ENCODE data around the gene TNNT2. TPM values are rescaled to one million over a fixed set of nuclear protein-coding genes. Genes with fewer than 3 reads are reported as not detected.

Gene TNNT2
- total and polyA plus RNA-seq, 2 donors from 2014 or later, result 2.1 to 117 TPM

- H3K9me3 ChIP-seq (ENCODE audit: control insufficient read depth in 2 of 3, insufficient read depth in 1 of 3, low read length in 3 of 3), result no peaks in the 10 kb centered on the region
- H3K9ac ChIP-seq (ENCODE audit: low read length in 3 of 3), result no peak overlapping the region
- H3K27ac ChIP-seq (ENCODE audit: low read depth in 2 of 2, low read length in 2 of 2), result no peak overlapping the region
- H3K36me3 ChIP-seq (ENCODE audit: control insufficient read depth in 2 of 3, insufficient read depth in 3 of 3, low read length in 3 of 3), result no peaks in the 10 kb centered on the region
- no peaks in the 10 kb centered on the region for H3K27me3 ChIP-seq (ENCODE audit: control insufficient read depth, insufficient read depth, low read length)
- H3K4me1 ChIP-seq (ENCODE audit: control insufficient read depth in 2 of 3, insufficient read depth in 2 of 3, low read depth in 1 of 3, low read length in 3 of 3), result peaks cover 0 to 3% (median 0%) of the 10 kb centered on the region in 3 donors
- TF ChIP-seq CTCF (IDR thresholded peaks at IDR 0.05; ENCODE audit: borderline replicate concordance, extremely low read depth, insufficient read depth), result no peak
- H3K4me3 ChIP-seq (ENCODE audit: low read length in 3 of 3), result no peak overlapping the region
- intact Hi-C loops (cut with DNase I), result no loop called here
- FAIRE-seq, result no peak
- DNase-seq, result peak in 2 of 5 donors; percentile 37
These were observed 18.2 kb downstream of the TNNT2 start for GRCh38 chr1:201359031-201359872.

GRCh38 chr1:201358596-201358995 is 18.9 kb downstream of the TNNT2 start:
- H3K36me3 ChIP-seq (ENCODE audit: control insufficient read depth in 2 of 3, insufficient read depth in 3 of 3, low read length in 3 of 3), result no peaks in the 10 kb centered on the region
- H3K4me1 ChIP-seq (ENCODE audit: control insufficient read depth in 2 of 3, insufficient read depth in 2 of 3, low read depth in 1 of 3, low read length in 3 of 3), result peaks cover 0 to 3% (median 0%) of the 10 kb centered on the region in 3 donors
- H3K4me3 ChIP-seq (ENCODE audit: low read length in 3 of 3), result no peak overlapping the region
- intact Hi-C loops (cut with DNase I), result no loop called here
- H3K27me3 ChIP-seq (ENCODE audit: control insufficient read depth, insufficient read depth, low read length), result no peaks in the 10 kb centered on the region
- FAIRE-seq, result no peak
- H3K27ac ChIP-seq (ENCODE audit: low read depth in 2 of 2, low read length in 2 of 2), result no peak overlapping the region
- no peak for TF ChIP-seq CTCF (IDR thresholded peaks at IDR 0.05; ENCODE audit: borderline replicate concordance, extremely low read depth, insufficient read depth)
- DNase-seq, result peak in 2 of 5 donors; percentile 21 to 31
- no peak overlapping the region for H3K9ac ChIP-seq (ENCODE audit: low read length in 3 of 3)
- H3K9me3 ChIP-seq (ENCODE audit: control insufficient read depth in 2 of 3, insufficient read depth in 1 of 3, low read length in 3 of 3), result no peaks in the 10 kb centered on the region

GRCh38 chr1:201357636-201358348 is 19.7 kb downstream of the TNNT2 start:
- H3K4me3 ChIP-seq (ENCODE audit: low read length in 3 of 3), result no peak overlapping the region
- no peak for TF ChIP-seq CTCF (IDR thresholded peaks at IDR 0.05; ENCODE audit: borderline replicate concordance, extremely low read depth, insufficient read depth)
- H3K27ac ChIP-seq (ENCODE audit: low read depth in 2 of 2, low read length in 2 of 2), result no peak overlapping the region
- no peaks in the 10 kb centered on the region for H3K36me3 ChIP-seq (ENCODE audit: control insufficient read depth in 2 of 3, insufficient read depth in 3 of 3, low read length in 3 of 3)
- intact Hi-C loops (cut with DNase I), result no loop called here
- no peak overlapping the region for H3K9ac ChIP-seq (ENCODE audit: low read length in 3 of 3)
- no peaks in the 10 kb centered on the region for H3K9me3 ChIP-seq (ENCODE audit: control insufficient read depth in 2 of 3, insufficient read depth in 1 of 3, low read length in 3 of 3)
- no peaks in the 10 kb centered on the region for H3K27me3 ChIP-seq (ENCODE audit: control insufficient read depth, insufficient read depth, low read length)
- peaks cover 0 to 3% (median 0%) of the 10 kb centered on the region in 3 donors for H3K4me1 ChIP-seq (ENCODE audit: control insufficient read depth in 2 of 3, insufficient read depth in 2 of 3, low read depth in 1 of 3, low read length in 3 of 3)
- FAIRE-seq (no peak), DNase-seq (peak in 2 of 5 donors; percentile 24 to 26)

Measured in kidney (tissue), 14 donors.